BJ (cell line): Measurements from ENCODE around the gene MTUS2. TPM values are rescaled to one million over a fixed set of nuclear protein-coding genes. Genes with fewer than 3 reads are reported as not detected.

Experiments used
- CTCF ChIA-PET: fragments of 350-600 bp; formaldehyde crosslinking; extraction: SDS; loops from one replicate; lab custom pipeline; 2021; ENCODE audit warnings: antibody characterized with exemption, inconsistent platforms; lab: Yijun Ruan, JAX
- POLR2A ChIA-PET: fragments of 300-600 bp; sonication (Branson Sonifier 250); formaldehyde crosslinking; extraction: SDS; loops from one replicate; lab custom pipeline; 2021; ENCODE audit warnings: antibody characterized with exemption; lab: Charles Lee
- DNase-seq: peaks from one replicate; pipeline ENCODE4 v3.0.0-alpha.2; 2011; ENCODE audit warnings: low read depth
- H3K27me3 ChIP-seq: 2 replicates; pipeline ENCODE4 v1.6.0; 2011; ENCODE audit warnings: low read length; ENCODE audit not compliant: control insufficient read depth, insufficient read depth
- H3K36me3 ChIP-seq: 2 replicates; pipeline ENCODE4 v1.5.1; 2011; ENCODE audit warnings: low read length; ENCODE audit not compliant: control insufficient read depth, insufficient read depth
- H3K4me3 ChIP-seq: 2 replicates; pipeline ENCODE4 v1.5.1; 2011; ENCODE audit warnings: low read depth, mild to moderate bottlenecking, control low read depth, low read length
- polyA plus RNA-seq: library from polyadenylated mRNA; depleted of rRNA; stranded (reverse); fragments of >200 nt; gene quantifications from 2 replicates; pipeline ENCODE4 v1.2.3, GENCODE V29; 2011
- TF ChIP-seq, protein P1 (sequence below): IDR thresholded peaks from 2 replicates; pipeline ENCODE4 v1.5.1; 2011; ENCODE audit warnings: low read depth, mild to moderate bottlenecking, control low read depth, inconsistent platforms, low read length, moderate library complexity; ENCODE audit not compliant: insufficient read depth

Gene MTUS2
- polyA plus RNA-seq, 1 experiment: 0.05 TPM

DNA sequence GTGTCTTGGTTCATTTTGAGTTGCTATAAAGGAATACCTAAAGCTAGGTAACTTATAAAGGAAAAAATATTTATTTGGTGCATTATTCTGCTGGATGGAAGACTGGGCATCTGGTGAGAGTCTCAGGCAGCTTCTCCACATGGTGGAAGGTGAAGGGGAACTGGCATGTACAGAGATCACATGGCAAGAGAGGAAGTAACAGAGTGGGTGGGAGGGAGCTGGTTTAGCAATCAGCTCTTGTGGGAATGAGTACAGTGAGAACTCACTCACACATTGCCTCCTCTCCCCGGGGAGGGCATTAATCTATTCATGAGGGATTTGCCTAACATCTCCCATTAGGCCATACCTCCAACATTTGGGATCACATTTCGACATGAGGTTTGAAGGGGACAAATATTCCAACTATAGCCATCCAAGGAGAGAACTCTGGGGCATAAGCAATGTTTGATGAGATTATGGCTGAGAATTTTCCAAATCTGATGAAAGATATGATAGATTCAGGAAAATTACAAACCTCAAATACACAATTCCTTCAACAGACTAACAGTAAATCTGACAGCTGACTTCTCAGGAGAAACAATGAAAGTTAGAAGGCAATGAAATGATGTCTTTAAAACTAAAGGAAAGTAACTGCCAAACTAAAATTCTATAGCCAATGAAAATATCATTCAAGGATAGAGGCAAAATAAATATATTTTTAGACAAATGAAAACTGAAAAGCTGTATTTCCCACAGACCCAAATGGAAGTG, 52.5 kb downstream of the MTUS2 start:
- CTCF ChIA-PET: no interaction called here
- TF ChIP-seq, protein P1, sequence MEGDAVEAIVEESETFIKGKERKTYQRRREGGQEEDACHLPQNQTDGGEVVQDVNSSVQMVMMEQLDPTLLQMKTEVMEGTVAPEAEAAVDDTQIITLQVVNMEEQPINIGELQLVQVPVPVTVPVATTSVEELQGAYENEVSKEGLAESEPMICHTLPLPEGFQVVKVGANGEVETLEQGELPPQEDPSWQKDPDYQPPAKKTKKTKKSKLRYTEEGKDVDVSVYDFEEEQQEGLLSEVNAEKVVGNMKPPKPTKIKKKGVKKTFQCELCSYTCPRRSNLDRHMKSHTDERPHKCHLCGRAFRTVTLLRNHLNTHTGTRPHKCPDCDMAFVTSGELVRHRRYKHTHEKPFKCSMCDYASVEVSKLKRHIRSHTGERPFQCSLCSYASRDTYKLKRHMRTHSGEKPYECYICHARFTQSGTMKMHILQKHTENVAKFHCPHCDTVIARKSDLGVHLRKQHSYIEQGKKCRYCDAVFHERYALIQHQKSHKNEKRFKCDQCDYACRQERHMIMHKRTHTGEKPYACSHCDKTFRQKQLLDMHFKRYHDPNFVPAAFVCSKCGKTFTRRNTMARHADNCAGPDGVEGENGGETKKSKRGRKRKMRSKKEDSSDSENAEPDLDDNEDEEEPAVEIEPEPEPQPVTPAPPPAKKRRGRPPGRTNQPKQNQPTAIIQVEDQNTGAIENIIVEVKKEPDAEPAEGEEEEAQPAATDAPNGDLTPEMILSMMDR: no peak
- Histone ChIP-seq H3K27me3 (no peaks in the 10 kb centered on the region), H3K4me3 (no peak overlapping the region), H3K36me3 (no peaks in the 10 kb centered on the region)
- POLR2A ChIA-PET: no interaction called here
- DNase-seq: no peak

DNA sequence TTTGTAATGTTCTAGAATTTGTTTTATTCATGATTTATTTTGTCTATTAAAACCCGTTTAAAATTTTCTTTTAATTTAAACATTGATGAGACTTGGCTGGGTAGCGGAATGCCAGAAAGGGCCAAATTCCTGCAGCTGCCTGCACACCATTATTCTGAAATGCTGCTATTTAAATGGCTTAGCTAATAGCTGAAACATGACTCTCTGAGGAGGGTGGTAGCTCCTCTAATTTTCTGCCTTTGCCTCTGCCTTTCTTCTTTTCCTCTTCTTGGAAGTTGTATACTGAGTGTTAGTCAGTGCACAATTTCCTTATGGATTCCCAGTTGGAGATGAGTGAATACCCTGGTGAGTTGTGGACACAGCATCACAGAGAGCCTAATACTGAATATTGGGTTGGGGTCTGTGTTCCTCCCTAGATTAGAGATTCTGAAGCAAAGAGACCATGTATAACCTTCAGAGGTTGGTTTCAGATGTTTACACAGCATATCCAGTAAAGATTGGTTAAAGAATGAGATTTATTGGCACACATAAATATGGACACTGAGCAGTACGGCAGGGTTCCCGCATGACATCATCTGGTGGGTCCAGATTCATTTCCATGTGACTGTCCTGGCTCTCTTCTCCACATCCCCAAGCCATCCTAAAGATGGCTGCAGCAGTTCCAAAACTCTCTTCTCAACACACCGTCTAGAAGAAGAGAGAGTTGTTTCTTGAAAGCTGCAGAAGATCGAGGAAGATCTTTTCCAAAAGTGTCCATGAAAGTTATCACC, 55.9 kb downstream of the MTUS2 start:
- H3K27me3 ChIP-seq: no peaks in the 10 kb centered on the region
- TF ChIP-seq, protein P1: no peak
- DNase-seq: no peak
- CTCF ChIA-PET: no interaction called here
- POLR2A ChIA-PET: no interaction called here
- no peak overlapping the region for H3K4me3 ChIP-seq
- no peaks in the 10 kb centered on the region for H3K36me3 ChIP-seq

DNA sequence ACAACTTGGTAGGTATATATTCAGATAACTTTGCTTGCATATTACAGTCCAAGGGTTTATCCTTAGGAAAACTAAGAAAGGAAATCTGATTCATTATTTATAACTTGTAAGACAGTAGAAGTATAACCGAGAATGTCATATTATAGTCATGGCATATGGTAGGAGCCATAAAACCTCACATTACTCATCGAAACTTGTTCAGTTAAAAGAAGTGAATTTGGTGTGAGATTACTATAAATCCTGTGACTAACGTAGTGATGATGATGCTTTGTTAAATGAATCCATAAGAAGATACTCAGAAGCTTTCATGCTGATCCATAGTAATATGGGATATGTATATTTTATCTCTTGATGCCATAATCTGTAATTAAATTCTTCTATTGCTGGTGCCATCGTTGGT, 57.3 kb downstream of the MTUS2 start:
- TF ChIP-seq, protein P1: no peak
- H3K4me3 ChIP-seq: no peak overlapping the region
- no peak for DNase-seq
- CTCF ChIA-PET: no interaction called here
- no peaks in the 10 kb centered on the region for H3K27me3 ChIP-seq
- H3K36me3 ChIP-seq: no peaks in the 10 kb centered on the region
- POLR2A ChIA-PET: no interaction called here

DNA sequence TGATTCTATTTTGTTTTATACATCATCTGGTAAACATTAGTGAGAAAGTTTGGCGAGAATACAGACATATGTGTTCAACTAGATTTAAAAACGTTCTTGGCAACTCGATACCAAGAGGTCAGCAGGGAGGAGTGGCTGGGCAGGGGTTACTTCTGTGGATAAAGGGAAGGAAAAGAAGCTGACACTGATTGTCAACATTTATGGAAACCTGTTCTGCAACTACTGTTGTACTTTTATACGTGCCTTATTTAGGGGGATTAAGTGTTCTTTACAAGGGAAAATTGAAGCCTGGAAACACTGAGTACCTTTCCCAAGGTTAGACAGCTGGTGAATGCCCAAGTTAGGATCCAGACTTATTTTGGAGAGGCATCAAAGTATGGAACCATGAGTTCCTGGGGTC, 65.0 kb downstream of the MTUS2 start:
- Histone ChIP-seq H3K36me3 (no peaks in the 10 kb centered on the region), H3K4me3 (no peak overlapping the region), H3K27me3 (no peaks in the 10 kb centered on the region)
- POLR2A ChIA-PET: no interaction called here
- DNase-seq: no peak
- TF ChIP-seq, protein P1: no peak
- CTCF ChIA-PET: no interaction called here

DNA sequence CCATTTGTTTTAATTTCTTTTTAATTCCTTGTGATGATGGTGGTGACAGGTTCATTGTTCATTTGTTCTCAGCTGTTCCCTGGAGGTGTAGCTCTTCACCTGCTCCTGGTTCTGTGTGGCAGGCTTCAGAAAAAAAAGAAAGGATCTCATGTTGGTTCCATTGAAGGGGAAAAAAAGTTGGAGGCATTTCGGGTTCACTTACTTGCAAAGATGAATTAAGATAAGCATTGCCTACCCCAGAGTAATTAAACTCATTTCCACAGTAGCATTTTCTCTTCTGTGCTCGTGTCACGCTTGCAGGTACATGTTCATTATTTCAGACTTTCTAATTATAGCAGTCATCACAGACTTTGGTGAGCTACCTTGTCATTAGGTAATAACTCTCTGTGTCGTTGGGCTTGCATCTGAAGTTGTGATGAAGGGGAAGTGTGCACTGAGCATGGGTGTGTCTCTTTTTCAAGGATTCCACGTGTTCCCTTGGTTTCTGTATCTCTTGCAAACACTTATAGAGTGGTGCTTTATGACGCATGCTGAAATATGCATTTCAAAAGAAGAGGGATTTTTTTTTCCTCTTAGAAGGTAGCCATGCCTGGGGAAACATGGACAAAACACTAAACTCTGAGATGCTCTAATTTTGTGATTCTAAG, 69.1 kb downstream of the MTUS2 start:
- ChIA-PET CTCF (no interaction called here), POLR2A (no interaction called here)
- H3K36me3 ChIP-seq: no peaks in the 10 kb centered on the region
- no peak for DNase-seq
- TF ChIP-seq, protein P1: no peak
- no peaks in the 10 kb centered on the region for H3K27me3 ChIP-seq
- no peak overlapping the region for H3K4me3 ChIP-seq
